Measurements from ENCODE around the gene FNDC3A.

Gene FNDC3A

GRCh38 chr13:49225223-49226042 lies 249.7 kb downstream of the FNDC3A start:
- no peak for DNase-seq (ENCODE audit: low read depth, low spot score)

DNA sequence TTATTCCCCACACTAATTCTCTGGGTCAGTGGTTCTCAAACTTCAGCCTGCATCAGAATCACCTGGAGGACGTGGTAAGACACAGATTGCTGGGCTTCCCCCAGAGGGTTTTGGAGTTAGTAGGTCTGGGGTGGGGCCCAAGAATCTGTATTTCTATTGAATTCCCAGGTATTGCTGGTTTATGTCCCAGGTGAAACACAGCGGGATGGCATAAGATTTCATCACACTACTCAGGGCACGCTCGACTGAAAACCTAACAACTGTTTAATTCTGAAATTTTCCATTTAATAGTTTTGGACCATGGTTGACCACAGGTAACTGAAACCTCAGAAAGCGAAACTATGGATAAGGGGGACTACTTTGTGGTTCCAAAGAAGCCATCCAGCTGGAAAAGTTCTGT lies 250.9 kb downstream of the FNDC3A start:
- no peaks in the 10 kb centered on the region for H3K36me3 ChIP-seq (ENCODE audit: control insufficient read depth, insufficient read depth, low read length)
- no CpG with 5 or more reads among the region's 5 CpGs for WGBS (ENCODE audit: insufficient coverage, insufficient read length)
- DNase-seq (ENCODE audit: low read depth, low spot score), result no peak
- no peaks in the 10 kb centered on the region for H3K9me3 ChIP-seq (ENCODE audit: control insufficient read depth, insufficient read depth, low read length)
- H3K4me3 ChIP-seq (ENCODE audit: low read length), result no peak overlapping the region
- H3K27ac ChIP-seq (ENCODE audit: low read length), result no peak overlapping the region
- no peaks in the 10 kb centered on the region for H3K4me1 ChIP-seq (ENCODE audit: control insufficient read depth, insufficient read depth, low read length)
- peaks cover 15% of the 10 kb centered on the region for H3K27me3 ChIP-seq (ENCODE audit: control insufficient read depth, insufficient read depth, low read length)

More at GRCh38 chr13:49225223-49226042, 249.7 kb downstream of the FNDC3A start:
- H3K27me3 ChIP-seq (ENCODE audit: control insufficient read depth, insufficient read depth, low read length), result peaks cover 27% of the 10 kb centered on the region
- no peaks in the 10 kb centered on the region for H3K9me3 ChIP-seq (ENCODE audit: control insufficient read depth, insufficient read depth, low read length)
- no peak overlapping the region for H3K27ac ChIP-seq (ENCODE audit: low read length)
- H3K4me1 ChIP-seq (ENCODE audit: control insufficient read depth, insufficient read depth, low read length), result no peaks in the 10 kb centered on the region
- no CpG with 5 or more reads among the region's 5 CpGs for WGBS (ENCODE audit: insufficient coverage, insufficient read length)
- H3K36me3 ChIP-seq (ENCODE audit: control insufficient read depth, insufficient read depth, low read length), result no peaks in the 10 kb centered on the region
- H3K4me3 ChIP-seq (ENCODE audit: low read length), result no peak overlapping the region

DNA sequence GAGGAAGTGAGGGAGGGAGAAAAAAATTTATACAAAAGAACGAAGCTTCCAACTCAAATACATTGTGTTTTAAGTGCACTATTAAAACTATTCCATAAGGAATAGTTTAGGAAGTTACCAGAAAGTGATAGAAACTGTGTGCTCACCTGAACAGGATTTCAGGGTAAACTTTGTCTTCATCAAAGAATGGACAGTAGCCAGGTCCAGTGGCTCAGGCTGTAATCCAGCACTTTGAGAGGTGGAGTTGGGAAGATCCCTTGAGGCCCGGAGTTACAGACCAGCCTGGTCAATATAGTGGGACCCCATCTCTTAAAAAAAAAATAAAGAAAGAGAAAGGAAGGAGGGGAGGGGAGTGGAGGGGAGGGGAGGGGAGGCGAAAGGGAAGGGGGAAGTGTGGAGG lies 259.0 kb downstream of the FNDC3A start:
- H3K36me3 ChIP-seq (ENCODE audit: control insufficient read depth, insufficient read depth, low read length), result no peaks in the 10 kb centered on the region
- H3K27ac ChIP-seq (ENCODE audit: low read length), result no peak overlapping the region
- H3K4me1 ChIP-seq (ENCODE audit: control insufficient read depth, insufficient read depth, low read length), result no peaks in the 10 kb centered on the region
- no peak overlapping the region for H3K4me3 ChIP-seq (ENCODE audit: low read length)
- 100% methylated on average over 1 of the region's 3 CpGs for WGBS (ENCODE audit: insufficient coverage, insufficient read length)
- no peaks in the 10 kb centered on the region for H3K9me3 ChIP-seq (ENCODE audit: control insufficient read depth, insufficient read depth, low read length)
- DNase-seq (ENCODE audit: low read depth, low spot score), result no peak
- no peaks in the 10 kb centered on the region for H3K27me3 ChIP-seq (ENCODE audit: control insufficient read depth, insufficient read depth, low read length)

DNA sequence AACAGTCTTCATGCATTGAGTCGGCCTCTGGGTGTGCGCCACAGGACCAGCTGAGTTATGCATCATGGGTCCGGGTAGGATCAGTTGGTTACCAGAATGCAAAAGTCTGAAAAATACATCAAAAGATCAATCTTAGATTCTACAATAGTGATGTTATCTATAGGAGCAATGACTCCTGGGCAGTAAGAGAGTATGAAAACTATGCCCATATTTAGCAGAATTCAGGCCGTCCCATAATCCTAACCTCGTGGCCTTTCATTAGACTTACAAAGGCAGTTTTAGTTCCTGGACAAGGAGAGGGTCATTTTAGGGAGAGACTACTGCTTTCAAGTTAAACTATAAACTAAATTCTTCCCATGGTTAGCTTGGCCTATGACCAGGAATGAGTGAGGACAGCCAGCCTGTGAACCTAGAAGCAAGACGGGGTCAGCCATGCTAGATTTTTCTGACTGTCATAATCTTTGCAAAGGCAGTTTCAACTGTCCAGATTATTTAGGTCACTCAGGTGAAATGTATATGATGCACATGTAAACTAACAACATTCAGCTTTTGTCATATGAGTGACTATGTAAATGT lies 260.2 kb downstream of the FNDC3A start:
- WGBS (ENCODE audit: insufficient coverage, insufficient read length), result no CpG with 5 or more reads among the region's 6 CpGs
- H3K27ac ChIP-seq (ENCODE audit: low read length), result no peak overlapping the region

GRCh38 chr13:49238621-49239020 lies 262.9 kb downstream of the FNDC3A start:
- WGBS (ENCODE audit: insufficient coverage, insufficient read length), result no CpG with 5 or more reads among the region's 2 CpGs

More for the DNA sequence above, 260.2 kb downstream of the FNDC3A start:
- Histone ChIP-seq H3K9me3 (ENCODE audit: control insufficient read depth, insufficient read depth, low read length) (no peaks in the 10 kb centered on the region), H3K36me3 (ENCODE audit: control insufficient read depth, insufficient read depth, low read length) (no peaks in the 10 kb centered on the region), H3K4me3 (ENCODE audit: low read length) (no peak overlapping the region), H3K4me1 (ENCODE audit: control insufficient read depth, insufficient read depth, low read length) (no peaks in the 10 kb centered on the region), H3K27me3 (ENCODE audit: control insufficient read depth, insufficient read depth, low read length) (no peaks in the 10 kb centered on the region)
- no peak for DNase-seq (ENCODE audit: low read depth, low spot score)

GRCh38 chr13:49240017-49240416 lies 264.3 kb downstream of the FNDC3A start:
- Histone ChIP-seq H3K36me3 (ENCODE audit: control insufficient read depth, insufficient read depth, low read length) (no peaks in the 10 kb centered on the region), H3K9me3 (ENCODE audit: control insufficient read depth, insufficient read depth, low read length) (no peaks in the 10 kb centered on the region), H3K4me3 (ENCODE audit: low read length) (no peak overlapping the region), H3K27me3 (ENCODE audit: control insufficient read depth, insufficient read depth, low read length) (no peaks in the 10 kb centered on the region), H3K4me1 (ENCODE audit: control insufficient read depth, insufficient read depth, low read length) (no peaks in the 10 kb centered on the region), H3K27ac (ENCODE audit: low read length) (no peak overlapping the region)
- no peak for DNase-seq (ENCODE audit: low read depth, low spot score)
- WGBS (ENCODE audit: insufficient coverage, insufficient read length), result no CpG with 5 or more reads among the region's 4 CpGs

More at GRCh38 chr13:49238621-49239020, 262.9 kb downstream of the FNDC3A start:
- Histone ChIP-seq H3K4me1 (ENCODE audit: control insufficient read depth, insufficient read depth, low read length) (no peaks in the 10 kb centered on the region), H3K27me3 (ENCODE audit: control insufficient read depth, insufficient read depth, low read length) (no peaks in the 10 kb centered on the region), H3K9me3 (ENCODE audit: control insufficient read depth, insufficient read depth, low read length) (no peaks in the 10 kb centered on the region), H3K36me3 (ENCODE audit: control insufficient read depth, insufficient read depth, low read length) (no peaks in the 10 kb centered on the region), H3K4me3 (ENCODE audit: low read length) (no peak overlapping the region), H3K27ac (ENCODE audit: low read length) (no peak overlapping the region)
- DNase-seq (ENCODE audit: low read depth, low spot score), result no peak

DNA sequence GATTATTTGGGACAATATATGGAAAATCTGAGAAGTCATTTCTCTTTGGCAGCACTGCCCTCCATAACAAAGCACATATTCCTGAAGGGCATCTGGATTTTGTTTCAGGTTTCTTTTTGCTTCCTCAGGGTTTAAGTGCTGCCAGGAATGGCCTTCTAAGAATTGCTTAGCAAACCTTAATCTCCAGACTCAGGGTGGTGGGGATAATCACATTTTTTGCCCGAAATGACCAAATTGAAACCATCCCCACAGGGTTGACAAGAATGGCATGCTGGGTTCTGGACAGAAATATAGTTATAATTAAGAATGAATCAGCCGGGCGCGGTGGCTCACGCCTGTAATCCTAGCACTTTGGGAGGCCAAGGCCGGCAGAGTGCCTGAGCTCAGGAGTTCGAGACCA lies 265.6 kb downstream of the FNDC3A start:
- Histone ChIP-seq H3K4me3 (ENCODE audit: low read length) (no peak overlapping the region), H3K4me1 (ENCODE audit: control insufficient read depth, insufficient read depth, low read length) (no peaks in the 10 kb centered on the region), H3K9me3 (ENCODE audit: control insufficient read depth, insufficient read depth, low read length) (no peaks in the 10 kb centered on the region), H3K36me3 (ENCODE audit: control insufficient read depth, insufficient read depth, low read length) (no peaks in the 10 kb centered on the region), H3K27me3 (ENCODE audit: control insufficient read depth, insufficient read depth, low read length) (no peaks in the 10 kb centered on the region), H3K27ac (ENCODE audit: low read length) (no peak overlapping the region)
- no peak for DNase-seq (ENCODE audit: low read depth, low spot score)
- WGBS (ENCODE audit: insufficient coverage, insufficient read length), result no CpG with 5 or more reads among the region's 7 CpGs

GRCh38 chr13:49245101-49245500 lies 269.4 kb downstream of the FNDC3A start:
- Histone ChIP-seq H3K27ac (ENCODE audit: low read length) (no peak overlapping the region), H3K4me3 (ENCODE audit: low read length) (no peak overlapping the region), H3K4me1 (ENCODE audit: control insufficient read depth, insufficient read depth, low read length) (no peaks in the 10 kb centered on the region), H3K9me3 (ENCODE audit: control insufficient read depth, insufficient read depth, low read length) (no peaks in the 10 kb centered on the region), H3K27me3 (ENCODE audit: control insufficient read depth, insufficient read depth, low read length) (no peaks in the 10 kb centered on the region), H3K36me3 (ENCODE audit: control insufficient read depth, insufficient read depth, low read length) (no peaks in the 10 kb centered on the region)
- DNase-seq (ENCODE audit: low read depth, low spot score), result no peak

GRCh38 chr13:49246850-49247642 lies 271.3 kb downstream of the FNDC3A start:
- DNase-seq (ENCODE audit: low read depth, low spot score), result no peak
- H3K9me3 ChIP-seq (ENCODE audit: control insufficient read depth, insufficient read depth, low read length), result no peaks in the 10 kb centered on the region
- no peak overlapping the region for H3K27ac ChIP-seq (ENCODE audit: low read length)
- H3K4me3 ChIP-seq (ENCODE audit: low read length), result peak overlapping the region; percentile 68; the same call in 1 of the 2 replicates
- no CpG with 5 or more reads among the region's 4 CpGs for WGBS (ENCODE audit: insufficient coverage, insufficient read length)
- H3K4me1 ChIP-seq (ENCODE audit: control insufficient read depth, insufficient read depth, low read length), result no peaks in the 10 kb centered on the region
- H3K36me3 ChIP-seq (ENCODE audit: control insufficient read depth, insufficient read depth, low read length), result no peaks in the 10 kb centered on the region
- no peaks in the 10 kb centered on the region for H3K27me3 ChIP-seq (ENCODE audit: control insufficient read depth, insufficient read depth, low read length)
